GM23338 (cell line): Measurements from ENCODE around the gene RRP1. TPM values are rescaled to one million over a fixed set of nuclear protein-coding genes. Genes with fewer than 3 reads are reported as not detected.

Experiments used
- ATAC-seq: fragments of 200-7000 bp; cut with Tn5 transposase; 3 replicates; pipeline ENCODE4 v1.9.1; 2020
- DNase-seq: peaks from one replicate; pipeline ENCODE4 v3.0.0-alpha.2; 2015; ENCODE audit warnings: low spot score
- H2AFZ ChIP-seq: fragments of 200-600 bp; sonication (generic); 2 replicates; pipeline ENCODE4 v1.8.0; 2016; ENCODE audit warnings: antibody characterized with exemption, mild to moderate bottlenecking, moderate library complexity
- H3F3A ChIP-seq: fragments of 200-600 bp; sonication (generic); replicated peaks from 2 replicates; pipeline ENCODE4 v1.8.0; 2017; ENCODE audit warnings: antibody characterized with exemption, mixed run types, low read depth
- H3K27ac ChIP-seq: fragments of 200-600 bp; sonication (generic); 2 replicates; pipeline ENCODE4 v1.6.1; 2016; ENCODE audit warnings: low read depth
- H3K27me3 ChIP-seq: fragments of 200-600 bp; sonication (generic); 2 replicates; pipeline ENCODE4 v1.8.0; 2016; ENCODE audit warnings: mild to moderate bottlenecking, mixed run types, moderate library complexity; ENCODE audit not compliant: insufficient read depth
- H3K36me3 ChIP-seq: fragments of 200-600 bp; sonication (generic); 2 replicates; pipeline ENCODE4 v1.8.0; 2016; ENCODE audit warnings: mild to moderate bottlenecking; ENCODE audit not compliant: insufficient read depth
- H3K4me1 ChIP-seq: fragments of 200-600 bp; sonication (generic); 2 replicates; pipeline ENCODE4 v1.8.0; 2016; ENCODE audit warnings: mild to moderate bottlenecking, moderate library complexity; ENCODE audit not compliant: insufficient read depth
- H3K4me2 ChIP-seq: fragments of 200-600 bp; sonication (generic); 2 replicates; pipeline ENCODE4 v1.7.1; 2017; ENCODE audit warnings: mixed run types
- H3K4me3 ChIP-seq: fragments of 200-600 bp; sonication (generic); 2 replicates; pipeline ENCODE4 v1.6.1; 2016; ENCODE audit warnings: mixed run types
- H3K79me2 ChIP-seq: fragments of 200-600 bp; sonication (generic); replicated peaks from 2 replicates; pipeline ENCODE4 v1.8.0; 2017; ENCODE audit warnings: mild to moderate bottlenecking; ENCODE audit not compliant: insufficient read depth
- H3K9me2 ChIP-seq: fragments of 200-600 bp; sonication (generic); 2 replicates; pipeline ENCODE4 v1.8.0; 2017; ENCODE audit not compliant: insufficient read depth
- H4K20me1 ChIP-seq: fragments of 200-600 bp; sonication (generic); replicated peaks from 2 replicates; pipeline ENCODE4 v1.8.0; 2017; ENCODE audit warnings: mild to moderate bottlenecking; ENCODE audit not compliant: insufficient read depth
- H3K27ac Mint-ChIP-seq: 2 replicates; pipeline ENCODE4 v1.8.0; 2020; ENCODE audit warnings: inconsistent platforms, mild to moderate bottlenecking, moderate library complexity, mixed read lengths
- H3K27me3 Mint-ChIP-seq: 3 replicates; pipeline ENCODE4 v1.8.0; 2022; ENCODE audit warnings: low read depth, mild to moderate bottlenecking, moderate library complexity, mixed read lengths, inconsistent platforms; ENCODE audit not compliant: insufficient read depth, poor library complexity
- H3K36me3 Mint-ChIP-seq: 3 replicates; pipeline ENCODE4 v1.8.0; 2021; ENCODE audit warnings: low read depth, mild to moderate bottlenecking, inconsistent platforms, moderate library complexity, mixed read lengths
- H3K4me1 Mint-ChIP-seq: 3 replicates; pipeline ENCODE4 v1.8.0; 2020; ENCODE audit warnings: mild to moderate bottlenecking, inconsistent platforms, mixed read lengths
- H3K4me3 Mint-ChIP-seq: 3 replicates; pipeline ENCODE4 v1.8.0; 2021; ENCODE audit warnings: moderate library complexity, mild to moderate bottlenecking, inconsistent platforms, mixed read lengths
- H3K9me3 Mint-ChIP-seq: 3 replicates; pipeline ENCODE4 v1.8.0; 2020; ENCODE audit warnings: moderate library complexity, mild to moderate bottlenecking, inconsistent platforms, mixed read lengths
- CREB1 ChIP-seq: fragments of 250-450 bp; sonication (Bioruptor Pico); IDR thresholded peaks from 2 replicates; pipeline ENCODE4 v1.5.0; 2020; ENCODE audit warnings: low read depth, mild to moderate bottlenecking, moderate library complexity
- EZH2 ChIP-seq: fragments of 200-600 bp; sonication (generic); IDR thresholded peaks from one replicate; pipeline ENCODE4 v1.8.0; 2017; ENCODE audit warnings: antibody characterized with exemption, mild to moderate bottlenecking, low read depth; ENCODE audit not compliant: unreplicated experiment
- EZH2phosphoT487 ChIP-seq: fragments of 200-600 bp; sonication (generic); IDR thresholded peaks from one replicate; pipeline ENCODE4 v1.8.1; 2018; ENCODE audit warnings: antibody characterized with exemption; ENCODE audit not compliant: unreplicated experiment
- JUNB ChIP-seq: IDR thresholded peaks from one replicate; pipeline ENCODE4 v1.6.1; 2016; ENCODE audit warnings: antibody characterized with exemption; ENCODE audit not compliant: unreplicated experiment
- NANOG ChIP-seq: IDR thresholded peaks from 2 replicates; pipeline ENCODE4 v1.6.1; 2016; ENCODE audit warnings: antibody characterized with exemption, borderline replicate concordance
- POLR2AphosphoS5 ChIP-seq: IDR thresholded peaks from 2 replicates; pipeline ENCODE4 v1.6.1; 2016; ENCODE audit warnings: antibody characterized with exemption, low read depth
- STAT1 ChIP-seq: IDR thresholded peaks from one replicate; pipeline ENCODE4 v1.6.1; 2016; ENCODE audit warnings: antibody characterized with exemption; ENCODE audit not compliant: unreplicated experiment
- ZNF114 ChIP-seq: fragments of 250-450 bp; sonication (Bioruptor Pico); IDR thresholded peaks from 2 replicates; pipeline ENCODE4 v1.5.0; 2020; ENCODE audit warnings: mild to moderate bottlenecking, moderate library complexity
- ZNF331 ChIP-seq: fragments of 250-450 bp; sonication (Bioruptor Pico); IDR thresholded peaks from 2 replicates; pipeline ENCODE4 v1.5.0; 2020; ENCODE audit warnings: low read depth, mild to moderate bottlenecking, moderate library complexity
- polyA plus RNA-seq: library from polyadenylated mRNA; unstranded; fragments of >200 nt; fragmentation: Nextera tagmentation; extraction: Ambion mirVana; gene quantifications from 2 replicates; pipeline ENCODE4 v1.2.1, GENCODE V29; 2016
- total RNA-seq: library from RNA; depleted of rRNA; stranded (reverse); fragments of >200 nt; shearing (Covaris generic); gene quantifications from 2 replicates; pipeline ENCODE4 v1.2.3, GENCODE V29; 2014
- TF ChIP-seq, protein P1 (sequence below): IDR thresholded peaks from one replicate; pipeline ENCODE4 v1.6.1; 2018; ENCODE audit warnings: antibody characterized with exemption; ENCODE audit not compliant: unreplicated experiment
- TF ChIP-seq, protein P2 (sequence below): fragments of 250-450 bp; sonication (Bioruptor Pico); IDR thresholded peaks from 2 replicates; pipeline ENCODE4 v1.5.0; 2020; ENCODE audit warnings: mild to moderate bottlenecking, moderate library complexity
- TF ChIP-seq, protein P3 (sequence below), 2 experiments: fragments of 200-600 bp in 1 of 2; sonication (generic) in 1 of 2; conservative IDR thresholded peaks; 2 replicates each; pipeline versions ENCODE4 v1.5.1 to v1.6.1; 2016 to 2017; ENCODE audit warnings: antibody characterized with exemption in 2 of 2, low read depth in 2 of 2, mild to moderate bottlenecking in 2 of 2, moderate library complexity in 1 of 2
- TF ChIP-seq, protein P4 (sequence below): IDR thresholded peaks from 2 replicates; pipeline ENCODE4 v1.6.1; 2016; ENCODE audit warnings: antibody characterized with exemption

The RRP1 gene
- total and polyA plus RNA-seq, 2 experiments from 2014 or later = 36.5 to 63.5 TPM

DNA sequence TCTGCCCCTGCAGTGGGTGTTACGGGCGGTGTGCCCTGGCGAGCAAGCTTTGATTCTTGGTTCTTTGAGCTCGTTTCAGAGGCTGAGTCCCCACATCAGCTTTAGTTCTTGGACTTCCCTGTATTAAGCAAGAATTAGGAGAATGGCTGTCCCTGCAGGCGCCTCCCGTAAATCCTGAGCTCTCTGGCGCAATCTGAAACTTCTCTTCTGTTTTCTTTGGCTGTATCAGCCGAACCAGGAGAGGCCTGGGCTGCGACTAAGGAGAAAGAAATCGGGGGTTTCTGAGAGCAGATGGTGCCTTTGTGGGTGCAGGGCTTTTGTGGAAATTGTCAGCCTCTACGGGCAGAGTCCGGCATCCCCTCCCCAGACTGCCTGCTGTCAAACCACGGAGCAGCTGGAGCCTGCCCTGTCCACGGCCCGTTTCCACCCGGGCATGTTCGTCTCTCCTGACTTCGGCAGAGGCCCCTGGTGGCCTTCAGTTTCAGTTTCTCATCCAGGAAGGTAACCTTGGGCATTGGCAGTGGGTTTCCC is 31.2 kb upstream of the RRP1 start:
- no peak overlapping the region for H3K27ac Mint-ChIP-seq
- no peak for TF ChIP-seq POLR2AphosphoS5
- TF ChIP-seq CREB1 (CRISPR knock-in tag) = no peak
- TF ChIP-seq, protein P1, sequence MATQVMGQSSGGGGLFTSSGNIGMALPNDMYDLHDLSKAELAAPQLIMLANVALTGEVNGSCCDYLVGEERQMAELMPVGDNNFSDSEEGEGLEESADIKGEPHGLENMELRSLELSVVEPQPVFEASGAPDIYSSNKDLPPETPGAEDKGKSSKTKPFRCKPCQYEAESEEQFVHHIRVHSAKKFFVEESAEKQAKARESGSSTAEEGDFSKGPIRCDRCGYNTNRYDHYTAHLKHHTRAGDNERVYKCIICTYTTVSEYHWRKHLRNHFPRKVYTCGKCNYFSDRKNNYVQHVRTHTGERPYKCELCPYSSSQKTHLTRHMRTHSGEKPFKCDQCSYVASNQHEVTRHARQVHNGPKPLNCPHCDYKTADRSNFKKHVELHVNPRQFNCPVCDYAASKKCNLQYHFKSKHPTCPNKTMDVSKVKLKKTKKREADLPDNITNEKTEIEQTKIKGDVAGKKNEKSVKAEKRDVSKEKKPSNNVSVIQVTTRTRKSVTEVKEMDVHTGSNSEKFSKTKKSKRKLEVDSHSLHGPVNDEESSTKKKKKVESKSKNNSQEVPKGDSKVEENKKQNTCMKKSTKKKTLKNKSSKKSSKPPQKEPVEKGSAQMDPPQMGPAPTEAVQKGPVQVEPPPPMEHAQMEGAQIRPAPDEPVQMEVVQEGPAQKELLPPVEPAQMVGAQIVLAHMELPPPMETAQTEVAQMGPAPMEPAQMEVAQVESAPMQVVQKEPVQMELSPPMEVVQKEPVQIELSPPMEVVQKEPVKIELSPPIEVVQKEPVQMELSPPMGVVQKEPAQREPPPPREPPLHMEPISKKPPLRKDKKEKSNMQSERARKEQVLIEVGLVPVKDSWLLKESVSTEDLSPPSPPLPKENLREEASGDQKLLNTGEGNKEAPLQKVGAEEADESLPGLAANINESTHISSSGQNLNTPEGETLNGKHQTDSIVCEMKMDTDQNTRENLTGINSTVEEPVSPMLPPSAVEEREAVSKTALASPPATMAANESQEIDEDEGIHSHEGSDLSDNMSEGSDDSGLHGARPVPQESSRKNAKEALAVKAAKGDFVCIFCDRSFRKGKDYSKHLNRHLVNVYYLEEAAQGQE = no peak
- TF ChIP-seq, protein P2, sequence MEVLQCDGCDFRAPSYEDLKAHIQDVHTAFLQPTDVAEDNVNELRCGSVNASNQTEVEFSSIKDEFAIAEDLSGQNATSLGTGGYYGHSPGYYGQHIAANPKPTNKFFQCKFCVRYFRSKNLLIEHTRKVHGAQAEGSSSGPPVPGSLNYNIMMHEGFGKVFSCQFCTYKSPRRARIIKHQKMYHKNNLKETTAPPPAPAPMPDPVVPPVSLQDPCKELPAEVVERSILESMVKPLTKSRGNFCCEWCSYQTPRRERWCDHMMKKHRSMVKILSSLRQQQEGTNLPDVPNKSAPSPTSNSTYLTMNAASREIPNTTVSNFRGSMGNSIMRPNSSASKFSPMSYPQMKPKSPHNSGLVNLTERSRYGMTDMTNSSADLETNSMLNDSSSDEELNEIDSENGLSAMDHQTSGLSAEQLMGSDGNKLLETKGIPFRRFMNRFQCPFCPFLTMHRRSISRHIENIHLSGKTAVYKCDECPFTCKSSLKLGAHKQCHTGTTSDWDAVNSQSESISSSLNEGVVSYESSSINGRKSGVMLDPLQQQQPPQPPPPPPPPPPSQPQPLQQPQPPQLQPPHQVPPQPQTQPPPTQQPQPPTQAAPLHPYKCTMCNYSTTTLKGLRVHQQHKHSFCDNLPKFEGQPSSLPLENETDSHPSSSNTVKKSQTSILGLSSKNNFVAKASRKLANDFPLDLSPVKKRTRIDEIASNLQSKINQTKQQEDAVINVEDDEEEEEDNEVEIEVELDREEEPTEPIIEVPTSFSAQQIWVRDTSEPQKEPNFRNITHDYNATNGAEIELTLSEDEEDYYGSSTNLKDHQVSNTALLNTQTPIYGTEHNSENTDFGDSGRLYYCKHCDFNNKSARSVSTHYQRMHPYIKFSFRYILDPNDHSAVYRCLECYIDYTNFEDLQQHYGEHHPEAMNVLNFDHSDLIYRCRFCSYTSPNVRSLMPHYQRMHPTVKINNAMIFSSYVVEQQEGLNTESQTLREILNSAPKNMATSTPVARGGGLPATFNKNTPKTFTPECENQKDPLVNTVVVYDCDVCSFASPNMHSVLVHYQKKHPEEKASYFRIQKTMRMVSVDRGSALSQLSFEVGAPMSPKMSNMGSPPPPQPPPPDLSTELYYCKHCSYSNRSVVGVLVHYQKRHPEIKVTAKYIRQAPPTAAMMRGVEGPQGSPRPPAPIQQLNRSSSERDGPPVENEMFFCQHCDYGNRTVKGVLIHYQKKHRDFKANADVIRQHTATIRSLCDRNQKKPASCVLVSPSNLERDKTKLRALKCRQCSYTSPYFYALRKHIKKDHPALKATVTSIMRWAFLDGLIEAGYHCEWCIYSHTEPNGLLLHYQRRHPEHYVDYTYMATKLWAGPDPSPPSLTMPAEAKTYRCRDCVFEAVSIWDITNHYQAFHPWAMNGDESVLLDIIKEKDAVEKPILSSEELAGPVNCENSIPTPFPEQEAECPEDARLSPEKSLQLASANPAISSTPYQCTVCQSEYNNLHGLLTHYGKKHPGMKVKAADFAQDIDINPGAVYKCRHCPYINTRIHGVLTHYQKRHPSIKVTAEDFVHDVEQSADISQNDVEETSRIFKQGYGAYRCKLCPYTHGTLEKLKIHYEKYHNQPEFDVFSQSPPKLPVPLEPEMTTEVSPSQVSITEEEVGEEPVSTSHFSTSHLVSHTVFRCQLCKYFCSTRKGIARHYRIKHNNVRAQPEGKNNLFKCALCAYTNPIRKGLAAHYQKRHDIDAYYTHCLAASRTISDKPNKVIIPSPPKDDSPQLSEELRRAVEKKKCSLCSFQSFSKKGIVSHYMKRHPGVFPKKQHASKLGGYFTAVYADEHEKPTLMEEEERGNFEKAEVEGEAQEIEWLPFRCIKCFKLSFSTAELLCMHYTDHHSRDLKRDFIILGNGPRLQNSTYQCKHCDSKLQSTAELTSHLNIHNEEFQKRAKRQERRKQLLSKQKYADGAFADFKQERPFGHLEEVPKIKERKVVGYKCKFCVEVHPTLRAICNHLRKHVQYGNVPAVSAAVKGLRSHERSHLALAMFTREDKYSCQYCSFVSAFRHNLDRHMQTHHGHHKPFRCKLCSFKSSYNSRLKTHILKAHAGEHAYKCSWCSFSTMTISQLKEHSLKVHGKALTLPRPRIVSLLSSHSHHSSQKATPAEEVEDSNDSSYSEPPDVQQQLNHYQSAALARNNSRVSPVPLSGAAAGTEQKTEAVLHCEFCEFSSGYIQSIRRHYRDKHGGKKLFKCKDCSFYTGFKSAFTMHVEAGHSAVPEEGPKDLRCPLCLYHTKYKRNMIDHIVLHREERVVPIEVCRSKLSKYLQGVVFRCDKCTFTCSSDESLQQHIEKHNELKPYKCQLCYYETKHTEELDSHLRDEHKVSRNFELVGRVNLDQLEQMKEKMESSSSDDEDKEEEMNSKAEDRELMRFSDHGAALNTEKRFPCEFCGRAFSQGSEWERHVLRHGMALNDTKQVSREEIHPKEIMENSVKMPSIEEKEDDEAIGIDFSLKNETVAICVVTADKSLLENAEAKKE = no peak
- no peak for TF ChIP-seq ZNF114 (CRISPR knock-in tag)
- TF ChIP-seq, protein P3, sequence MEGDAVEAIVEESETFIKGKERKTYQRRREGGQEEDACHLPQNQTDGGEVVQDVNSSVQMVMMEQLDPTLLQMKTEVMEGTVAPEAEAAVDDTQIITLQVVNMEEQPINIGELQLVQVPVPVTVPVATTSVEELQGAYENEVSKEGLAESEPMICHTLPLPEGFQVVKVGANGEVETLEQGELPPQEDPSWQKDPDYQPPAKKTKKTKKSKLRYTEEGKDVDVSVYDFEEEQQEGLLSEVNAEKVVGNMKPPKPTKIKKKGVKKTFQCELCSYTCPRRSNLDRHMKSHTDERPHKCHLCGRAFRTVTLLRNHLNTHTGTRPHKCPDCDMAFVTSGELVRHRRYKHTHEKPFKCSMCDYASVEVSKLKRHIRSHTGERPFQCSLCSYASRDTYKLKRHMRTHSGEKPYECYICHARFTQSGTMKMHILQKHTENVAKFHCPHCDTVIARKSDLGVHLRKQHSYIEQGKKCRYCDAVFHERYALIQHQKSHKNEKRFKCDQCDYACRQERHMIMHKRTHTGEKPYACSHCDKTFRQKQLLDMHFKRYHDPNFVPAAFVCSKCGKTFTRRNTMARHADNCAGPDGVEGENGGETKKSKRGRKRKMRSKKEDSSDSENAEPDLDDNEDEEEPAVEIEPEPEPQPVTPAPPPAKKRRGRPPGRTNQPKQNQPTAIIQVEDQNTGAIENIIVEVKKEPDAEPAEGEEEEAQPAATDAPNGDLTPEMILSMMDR (conservative IDR thresholded peaks at IDR 0.05; ENCODE audit: low read depth in 2 of 2) = no peak
- TF ChIP-seq NANOG = no peak
- no peak for TF ChIP-seq STAT1
- TF ChIP-seq JUNB = no peak
- TF ChIP-seq, protein P4, sequence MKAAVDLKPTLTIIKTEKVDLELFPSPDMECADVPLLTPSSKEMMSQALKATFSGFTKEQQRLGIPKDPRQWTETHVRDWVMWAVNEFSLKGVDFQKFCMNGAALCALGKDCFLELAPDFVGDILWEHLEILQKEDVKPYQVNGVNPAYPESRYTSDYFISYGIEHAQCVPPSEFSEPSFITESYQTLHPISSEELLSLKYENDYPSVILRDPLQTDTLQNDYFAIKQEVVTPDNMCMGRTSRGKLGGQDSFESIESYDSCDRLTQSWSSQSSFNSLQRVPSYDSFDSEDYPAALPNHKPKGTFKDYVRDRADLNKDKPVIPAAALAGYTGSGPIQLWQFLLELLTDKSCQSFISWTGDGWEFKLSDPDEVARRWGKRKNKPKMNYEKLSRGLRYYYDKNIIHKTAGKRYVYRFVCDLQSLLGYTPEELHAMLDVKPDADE = no peak
- TF ChIP-seq EZH2 = no peak
- no peak for TF ChIP-seq EZH2phosphoT487
- no peak for TF ChIP-seq ZNF331 (CRISPR knock-in tag)
- no peaks in the 10 kb centered on the region for H3K4me1 Mint-ChIP-seq
- no peaks in the 10 kb centered on the region for H3K9me3 Mint-ChIP-seq
- DNase-seq = no peak
- H3K4me2 ChIP-seq = no peak overlapping the region
- H3K4me3 ChIP-seq = no peak overlapping the region
- no peak for ATAC-seq
- no peaks in the 10 kb centered on the region for H3F3A ChIP-seq
- H3K36me3 ChIP-seq = no peaks in the 10 kb centered on the region
- H3K79me2 ChIP-seq = no peaks in the 10 kb centered on the region
- H3K4me1 ChIP-seq = no peaks in the 10 kb centered on the region
- no peaks in the 10 kb centered on the region for H3K9me2 ChIP-seq
- H2AFZ ChIP-seq = no peak overlapping the region
- peaks cover 50% of the 10 kb centered on the region for H3K36me3 Mint-ChIP-seq
- H3K27me3 Mint-ChIP-seq = peaks cover 2% of the 10 kb centered on the region
- H3K27me3 ChIP-seq = no peaks in the 10 kb centered on the region
- no peak overlapping the region for H3K4me3 Mint-ChIP-seq
- no peaks in the 10 kb centered on the region for H4K20me1 ChIP-seq
- H3K27ac ChIP-seq = no peak overlapping the region
